Calu3 (cell line): ENCODE measurements around the gene UNC5C. TPM values are rescaled to one million over a fixed set of nuclear protein-coding genes. Genes with fewer than 3 reads are reported as not detected.

ENCODE experiments used
- BruUV-seq: library from RNA; stranded (reverse); fragments of 400-500 nt; replicated peaks from 2 replicates; lab custom pipeline; 2021; lab: Mats Ljungman, UMichigan
- CTCF ChIA-PET: fragments of 300-600 bp; sonication (Branson Sonifier 250); formaldehyde crosslinking; loops from one replicate; lab custom pipeline; 2022; ENCODE audit warnings: antibody characterized with exemption; lab: Charles Lee
- DNase-seq: peaks from one replicate; pipeline ENCODE4 v3.0.0; 2022
- H3K27ac Mint-ChIP-seq: one replicate; pipeline ENCODE4 v1.8.0; 2022; ENCODE audit warnings: mixed read lengths; ENCODE audit not compliant: unreplicated experiment
- H3K27me3 Mint-ChIP-seq: one replicate; pipeline ENCODE4 v1.8.0; 2022; ENCODE audit warnings: mixed read lengths; ENCODE audit not compliant: unreplicated experiment
- H3K36me3 Mint-ChIP-seq: one replicate; pipeline ENCODE4 v1.8.0; 2022; ENCODE audit warnings: mild to moderate bottlenecking, moderate library complexity, mixed read lengths; ENCODE audit not compliant: insufficient read depth, unreplicated experiment
- H3K4me1 Mint-ChIP-seq: one replicate; pipeline ENCODE4 v1.8.0; 2022; ENCODE audit warnings: mild to moderate bottlenecking, low read depth, mixed read lengths; ENCODE audit not compliant: unreplicated experiment
- H3K4me3 Mint-ChIP-seq: one replicate; pipeline ENCODE4 v1.8.0; 2022; ENCODE audit warnings: mild to moderate bottlenecking, low read depth, moderate library complexity, mixed read lengths; ENCODE audit not compliant: unreplicated experiment
- H3K9me3 Mint-ChIP-seq: one replicate; pipeline ENCODE4 v1.8.0; 2022; ENCODE audit warnings: low read depth, mixed read lengths; ENCODE audit not compliant: unreplicated experiment
- intact Hi-C: fragments of 100-400 bp; cut with micrococcal nuclease; formaldehyde crosslinking; loops from one replicate; pipeline ENCODE4 v1.10.0; 2022; ENCODE audit not compliant: unreplicated experiment
- total RNA-seq: library from RNA; stranded (reverse); gene quantifications from 2 replicates; pipeline ENCODE4 v1.2.3, GENCODE V29; 2022
- TF ChIP-seq, protein P1 (sequence below): fragments of 200-600 bp; IDR thresholded peaks from one replicate; pipeline ENCODE4 v1.8.0; 2022; ENCODE audit warnings: antibody characterized with exemption; ENCODE audit not compliant: unreplicated experiment

The UNC5C gene
- total RNA-seq, 1 experiment from 2014 or later: not detected

GRCh38 chr4:95215043-95215442 is 333.7 kb downstream of the UNC5C start:
- CTCF ChIA-PET: no interaction called here
- H3K9me3 Mint-ChIP-seq: no peaks in the 10 kb centered on the region
- H3K27ac Mint-ChIP-seq: no peak overlapping the region
- H3K36me3 Mint-ChIP-seq: no peaks in the 10 kb centered on the region
- no peak overlapping the region for H3K4me3 Mint-ChIP-seq
- intact Hi-C loops: no loop called here
- BruUV-seq: no TSS peak
- no peak for DNase-seq
- TF ChIP-seq, protein P1, sequence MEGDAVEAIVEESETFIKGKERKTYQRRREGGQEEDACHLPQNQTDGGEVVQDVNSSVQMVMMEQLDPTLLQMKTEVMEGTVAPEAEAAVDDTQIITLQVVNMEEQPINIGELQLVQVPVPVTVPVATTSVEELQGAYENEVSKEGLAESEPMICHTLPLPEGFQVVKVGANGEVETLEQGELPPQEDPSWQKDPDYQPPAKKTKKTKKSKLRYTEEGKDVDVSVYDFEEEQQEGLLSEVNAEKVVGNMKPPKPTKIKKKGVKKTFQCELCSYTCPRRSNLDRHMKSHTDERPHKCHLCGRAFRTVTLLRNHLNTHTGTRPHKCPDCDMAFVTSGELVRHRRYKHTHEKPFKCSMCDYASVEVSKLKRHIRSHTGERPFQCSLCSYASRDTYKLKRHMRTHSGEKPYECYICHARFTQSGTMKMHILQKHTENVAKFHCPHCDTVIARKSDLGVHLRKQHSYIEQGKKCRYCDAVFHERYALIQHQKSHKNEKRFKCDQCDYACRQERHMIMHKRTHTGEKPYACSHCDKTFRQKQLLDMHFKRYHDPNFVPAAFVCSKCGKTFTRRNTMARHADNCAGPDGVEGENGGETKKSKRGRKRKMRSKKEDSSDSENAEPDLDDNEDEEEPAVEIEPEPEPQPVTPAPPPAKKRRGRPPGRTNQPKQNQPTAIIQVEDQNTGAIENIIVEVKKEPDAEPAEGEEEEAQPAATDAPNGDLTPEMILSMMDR: no peak
- no peaks in the 10 kb centered on the region for H3K4me1 Mint-ChIP-seq
- H3K27me3 Mint-ChIP-seq: no peaks in the 10 kb centered on the region

DNA sequence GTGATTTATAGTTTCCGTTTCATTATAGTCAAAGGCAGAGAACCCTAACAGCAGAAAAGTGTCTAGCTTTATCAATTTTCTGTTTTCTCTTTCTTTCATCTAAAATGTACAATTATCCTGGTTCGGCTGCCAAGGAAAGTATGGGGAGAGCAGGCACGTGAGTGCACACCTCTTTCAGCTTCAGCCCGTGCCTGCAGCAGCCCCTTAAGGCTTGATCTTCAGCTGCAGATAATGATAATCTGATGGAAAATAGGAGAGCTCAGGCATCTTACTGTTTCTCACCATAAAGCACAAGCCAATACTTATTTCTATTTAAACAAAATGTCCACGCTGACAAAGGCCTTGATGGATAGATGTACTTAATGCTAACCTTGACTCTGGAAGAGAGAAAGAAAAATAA is 334.4 kb downstream of the UNC5C start:
- no peak for DNase-seq
- TF ChIP-seq, protein P1: no peak
- Mint-ChIP-seq H3K27me3 (no peaks in the 10 kb centered on the region), H3K9me3 (no peaks in the 10 kb centered on the region), H3K4me3 (no peak overlapping the region), H3K4me1 (no peaks in the 10 kb centered on the region), H3K36me3 (no peaks in the 10 kb centered on the region), H3K27ac (no peak overlapping the region)
- CTCF ChIA-PET: no interaction called here
- no TSS peak for BruUV-seq
- intact Hi-C loops: no loop called here

- Mint-ChIP-seq H3K9me3 (no peaks in the 10 kb centered on the region), H3K4me1 (no peaks in the 10 kb centered on the region), H3K36me3 (no peaks in the 10 kb centered on the region), H3K27ac (no peak overlapping the region), H3K27me3 (no peaks in the 10 kb centered on the region), H3K4me3 (no peak overlapping the region)
- intact Hi-C loops: no loop called here
- TF ChIP-seq, protein P1: no peak
- DNase-seq: no peak
- no TSS peak for BruUV-seq
- CTCF ChIA-PET: no interaction called here
These were observed 335.4 kb downstream of the UNC5C start for GRCh38 chr4:95213366-95213765.

DNA sequence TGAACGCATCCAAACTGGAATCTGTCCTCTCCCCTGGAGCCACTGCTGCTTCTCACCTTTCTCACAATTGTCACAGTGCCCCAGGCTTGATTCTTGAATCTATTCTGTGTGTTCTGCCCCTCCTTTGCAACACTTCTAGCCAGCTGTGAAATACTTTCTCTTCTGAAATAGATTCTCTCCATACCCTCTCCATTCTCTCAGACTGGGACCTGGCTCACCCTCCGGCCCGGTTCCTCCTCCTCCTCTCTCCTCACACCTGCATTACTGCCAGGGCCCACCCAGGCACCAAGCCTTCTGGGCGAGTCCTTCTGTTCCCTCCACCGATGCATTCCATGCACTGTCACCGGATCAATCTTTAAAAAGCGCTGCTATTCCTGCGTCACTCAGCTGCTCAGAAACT is 336.1 kb downstream of the UNC5C start:
- no peak overlapping the region for H3K27ac Mint-ChIP-seq
- CTCF ChIA-PET: no interaction called here
- H3K9me3 Mint-ChIP-seq: no peaks in the 10 kb centered on the region
- TF ChIP-seq, protein P1: no peak
- no peak for DNase-seq
- no TSS peak for BruUV-seq
- intact Hi-C loops: no loop called here
- no peaks in the 10 kb centered on the region for H3K27me3 Mint-ChIP-seq
- no peak overlapping the region for H3K4me3 Mint-ChIP-seq
- no peaks in the 10 kb centered on the region for H3K36me3 Mint-ChIP-seq
- no peaks in the 10 kb centered on the region for H3K4me1 Mint-ChIP-seq
